ENCODE results near the gene TRABD2B. TPM values are rescaled to one million over a fixed set of nuclear protein-coding genes. Genes with fewer than 3 reads are reported as not detected.
A peak's percentile ranks its signal among the peaks of the same experiment; 100 is the strongest.

The TRABD2B gene
- total RNA-seq, 1 experiment from 2014 or later, result not detected

DNA sequence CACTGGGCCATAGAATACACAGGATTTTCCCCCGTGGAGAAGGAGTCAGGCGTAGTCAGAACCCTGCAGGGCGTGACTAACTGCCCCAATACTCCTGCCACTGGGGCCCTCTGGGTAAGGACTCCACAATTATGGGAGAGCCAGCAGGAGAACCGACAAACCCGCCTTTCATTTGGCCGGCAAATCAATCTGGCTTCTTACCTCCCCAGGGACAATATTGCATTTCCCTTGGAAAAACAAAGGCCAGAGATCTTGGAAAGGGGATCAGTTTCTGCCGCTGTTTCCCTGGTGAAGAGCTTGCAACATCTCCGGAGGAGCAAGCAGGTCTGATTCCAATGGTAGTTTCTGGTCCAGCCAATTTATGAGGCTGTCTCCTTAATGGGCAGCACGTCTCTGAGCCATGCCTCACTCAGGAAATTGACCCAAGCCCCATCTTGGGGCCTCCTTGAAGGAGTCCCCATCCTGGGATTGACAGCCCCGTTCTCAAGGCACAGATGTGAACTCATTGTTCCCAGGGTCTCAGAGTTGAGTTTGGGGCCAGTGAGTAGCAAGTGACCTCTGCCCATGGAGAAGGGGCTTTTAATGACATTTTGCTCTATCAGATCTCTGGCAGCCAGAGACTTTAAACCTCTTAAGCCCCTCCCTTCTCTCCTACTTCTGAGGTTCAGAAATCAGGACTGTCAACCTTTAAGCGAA lies 4.3 kb downstream of the TRABD2B start:
- DNase-seq (ENCODE audit: low read depth), result no peak

DNA sequence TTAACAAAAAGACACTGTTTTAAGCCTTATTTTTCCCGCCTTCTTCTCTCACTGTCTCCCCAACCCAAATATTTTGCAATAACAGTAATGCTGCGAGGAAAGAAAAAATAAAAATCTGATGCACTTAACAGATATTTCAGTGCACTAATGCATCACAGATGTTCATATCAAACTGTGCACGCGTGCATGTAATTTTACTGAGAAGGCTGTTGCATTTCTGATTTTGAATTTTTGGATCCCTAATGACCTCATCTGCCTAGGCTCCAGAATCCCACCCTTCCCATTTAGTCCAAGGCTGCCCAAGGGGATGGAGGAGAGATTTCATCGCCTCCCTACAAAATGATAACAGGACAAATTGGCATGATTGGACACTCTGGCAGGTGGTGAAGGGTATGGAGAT lies 5.5 kb downstream of the TRABD2B start:
- DNase-seq (ENCODE audit: low read depth), result no peak

DNA sequence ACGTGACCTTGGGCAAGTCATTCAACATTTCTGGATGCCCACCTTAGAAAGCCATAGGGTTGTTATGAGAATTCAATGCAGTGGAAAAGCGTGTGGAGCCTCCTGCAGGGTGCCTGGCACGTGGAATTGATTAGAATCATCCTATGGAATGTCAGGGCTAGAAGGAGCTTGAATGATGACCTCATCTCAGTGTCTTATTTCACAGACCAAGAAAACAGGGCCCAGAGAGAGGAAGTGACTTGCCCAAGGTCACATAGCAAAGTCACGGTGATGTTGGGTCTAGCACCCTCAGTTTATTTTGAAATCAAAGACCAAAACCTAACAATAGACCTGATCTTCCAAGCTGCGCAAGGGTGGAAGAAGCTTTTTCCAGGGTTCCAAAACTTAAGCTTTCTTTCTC lies 6.0 kb downstream of the TRABD2B start:
- DNase-seq (ENCODE audit: low read depth), result peak; percentile 62

DNA sequence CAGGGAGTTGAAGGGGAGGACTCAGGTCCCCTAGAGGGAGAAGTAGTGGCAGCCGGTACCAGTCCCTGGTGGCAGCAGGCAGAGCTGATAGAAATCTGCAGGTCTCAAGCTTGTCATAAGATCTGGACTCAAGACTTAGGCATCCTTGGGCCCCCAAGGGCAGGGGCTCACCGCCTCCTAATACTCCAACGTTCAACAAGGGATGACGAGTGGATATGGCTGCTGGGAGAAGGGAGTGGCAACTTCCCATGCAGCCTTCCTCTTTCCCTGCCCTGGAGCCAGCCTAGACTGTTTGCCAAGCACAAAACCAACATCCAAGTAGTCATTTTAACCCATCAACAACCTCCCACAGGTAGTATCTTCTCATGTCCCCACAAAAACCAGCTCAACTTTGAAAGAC lies 6.9 kb downstream of the TRABD2B start:
- DNase-seq (ENCODE audit: low read depth), result no peak

DNA sequence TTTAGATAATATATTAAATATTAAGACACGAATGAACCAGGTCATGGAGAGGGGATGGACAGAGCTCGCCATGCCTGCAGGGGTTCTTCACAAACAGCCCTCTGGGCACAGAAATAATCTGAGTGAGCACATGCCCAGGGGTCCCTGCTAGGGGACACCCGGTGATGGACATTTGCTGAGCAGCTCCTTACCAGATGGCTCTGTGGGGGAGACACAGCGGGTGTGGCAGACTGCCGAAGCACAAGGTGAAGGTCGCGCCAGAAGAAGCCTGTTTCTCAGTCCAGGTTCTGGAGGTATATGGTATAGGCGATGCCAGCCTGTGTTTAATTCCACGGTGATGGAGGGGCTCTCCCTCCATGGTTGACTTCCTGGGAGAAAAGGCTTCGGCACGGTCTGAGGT lies 9.6 kb downstream of the TRABD2B start:
- DNase-seq (ENCODE audit: low read depth), result no peak

DNA sequence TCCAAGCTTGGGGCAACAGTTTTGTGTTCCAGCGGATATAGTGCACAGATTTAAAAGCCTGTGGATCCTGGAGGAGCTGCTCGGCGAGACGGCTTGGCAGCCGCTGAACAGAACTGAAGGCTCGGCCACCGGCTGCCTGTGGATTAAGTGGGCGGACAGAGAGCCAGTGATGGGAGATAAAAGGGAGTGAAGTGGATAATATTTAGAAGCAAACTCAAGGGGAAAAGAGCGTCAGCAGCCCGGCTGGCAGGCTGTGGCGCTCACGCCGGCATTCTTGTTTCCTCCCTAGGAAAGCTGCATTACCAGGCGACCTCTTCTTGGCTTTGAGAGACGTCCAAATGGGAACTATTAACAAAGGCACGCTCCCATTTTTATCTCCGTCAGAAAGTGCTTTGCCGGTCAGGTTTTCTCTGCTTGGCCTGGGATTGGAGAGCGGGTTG lies 10.4 kb downstream of the TRABD2B start:
- DNase-seq (ENCODE audit: low read depth), result no peak

DNA sequence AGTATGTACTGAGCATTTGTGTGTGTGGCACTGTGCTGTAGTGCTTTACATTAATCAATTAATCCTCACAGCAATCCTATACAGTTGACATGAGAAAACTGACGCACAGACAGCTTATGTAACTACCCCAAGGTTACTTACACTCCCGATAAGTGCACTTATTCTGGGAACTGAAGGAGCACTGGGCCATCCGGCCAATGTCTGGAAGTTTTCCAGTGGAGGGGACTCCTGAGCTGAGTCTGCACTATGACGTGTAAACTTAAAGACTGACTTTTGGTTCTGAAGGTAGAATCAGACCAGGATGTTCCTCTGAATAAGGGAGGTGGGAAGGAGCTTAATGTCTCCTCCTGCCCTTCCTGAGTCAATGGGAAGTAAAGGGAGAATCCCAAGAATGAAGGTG lies 12.2 kb downstream of the TRABD2B start:
- no peak for DNase-seq (ENCODE audit: low read depth)

DNA sequence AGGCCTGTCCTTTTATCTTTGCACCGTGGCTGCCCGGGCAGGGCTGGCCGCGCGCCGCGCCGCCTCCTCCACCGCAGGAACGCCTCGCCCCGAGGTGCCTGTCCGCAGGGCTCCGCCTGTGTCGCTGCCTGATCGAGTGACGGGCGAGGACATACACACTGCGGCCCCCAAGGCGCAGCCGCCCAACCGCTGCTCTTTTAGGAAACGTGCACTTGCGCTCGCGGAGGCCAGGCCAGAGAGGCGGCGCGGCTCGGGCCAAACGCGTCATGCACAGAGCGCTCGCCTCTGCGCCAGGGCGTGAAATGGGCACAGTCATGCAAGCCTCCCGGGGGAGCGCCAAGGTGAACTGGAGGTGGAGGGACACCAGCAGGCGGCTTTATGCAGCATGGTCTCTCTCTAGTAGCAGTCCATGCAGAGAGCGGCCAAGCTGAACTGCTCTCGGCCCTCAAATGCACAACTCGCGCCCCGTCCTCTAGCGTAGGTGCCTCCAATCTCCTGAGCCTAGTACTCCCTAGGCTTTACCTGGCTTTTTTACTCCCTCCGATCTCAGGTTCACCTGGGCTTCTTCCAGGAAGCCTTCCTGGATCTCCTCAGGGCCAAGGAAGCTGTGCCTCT lies 12.9 kb downstream of the TRABD2B start:
- DNase-seq (ENCODE audit: low read depth), result no peak

DNA sequence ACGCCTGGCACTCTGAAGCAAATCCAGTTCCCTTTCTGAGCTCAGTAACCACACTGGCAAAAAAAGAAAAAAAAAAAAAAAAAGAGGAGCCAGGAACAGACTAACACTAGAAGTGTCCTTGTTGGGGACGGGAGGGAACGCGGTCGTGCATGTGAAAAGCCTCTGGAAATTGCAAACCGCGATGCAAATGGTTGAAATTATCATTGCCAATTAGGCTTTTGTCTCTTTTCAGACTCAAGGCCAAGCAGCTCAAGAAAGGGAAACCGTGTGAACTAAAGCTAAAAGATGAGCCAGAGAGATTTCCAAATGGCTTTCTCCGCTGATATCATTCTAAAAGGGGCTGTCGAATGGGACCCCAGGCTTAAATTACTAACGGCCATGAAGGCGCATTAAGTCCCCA lies 13.5 kb downstream of the TRABD2B start:
- DNase-seq (ENCODE audit: low read depth), result no peak

DNA sequence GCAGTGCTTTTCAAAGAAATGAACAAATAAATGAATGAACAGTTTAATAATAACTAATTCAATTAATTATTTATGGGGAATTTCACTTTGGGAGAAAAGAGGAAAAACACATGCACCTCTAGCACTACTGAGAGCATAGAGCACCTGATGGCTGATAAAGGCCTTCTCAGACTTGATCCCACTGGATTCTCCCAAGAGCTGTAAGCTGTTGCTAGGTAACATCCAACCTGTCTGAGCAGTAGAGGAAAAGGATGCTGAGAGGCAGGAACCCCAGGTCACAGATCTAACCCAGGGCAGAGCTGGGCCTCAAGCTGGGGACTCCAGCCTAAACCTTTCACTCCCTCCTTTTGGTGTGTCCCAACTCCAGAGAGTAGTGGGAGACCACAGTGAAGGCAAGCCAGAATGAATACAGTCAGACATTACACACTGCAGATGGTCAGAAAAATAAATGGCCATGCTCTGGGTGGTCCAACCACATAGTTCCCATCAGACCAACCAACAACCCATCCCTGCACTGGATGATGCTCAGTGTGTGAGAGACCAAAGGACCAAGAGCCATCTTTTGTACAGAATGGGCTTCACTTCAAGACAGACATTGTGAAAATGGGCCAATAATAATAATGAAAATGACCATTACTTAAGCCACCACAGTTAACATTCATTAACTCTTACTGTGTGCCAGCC lies 15.4 kb downstream of the TRABD2B start:
- DNase-seq (ENCODE audit: low read depth), result no peak

DNA sequence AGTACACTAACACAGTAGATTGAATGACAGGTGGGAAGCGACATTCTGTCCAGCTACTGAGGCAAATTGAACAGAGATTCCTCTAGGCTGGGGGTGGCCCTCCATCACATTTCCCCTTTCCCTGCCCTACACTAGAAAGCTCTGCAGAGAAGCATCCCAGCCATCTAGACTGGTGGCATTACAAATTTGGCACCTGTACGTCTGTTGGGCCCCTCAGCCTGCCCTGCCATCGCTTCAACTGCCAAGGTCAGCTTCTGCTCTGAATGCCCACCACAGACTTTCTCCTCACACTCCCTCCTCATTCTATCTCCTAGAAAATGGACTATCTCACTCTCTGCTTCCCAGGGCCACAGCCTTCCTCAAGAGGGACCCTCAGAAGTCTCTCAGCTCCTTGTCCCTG lies 16.7 kb downstream of the TRABD2B start:
- DNase-seq (ENCODE audit: low read depth), result no peak

DNA sequence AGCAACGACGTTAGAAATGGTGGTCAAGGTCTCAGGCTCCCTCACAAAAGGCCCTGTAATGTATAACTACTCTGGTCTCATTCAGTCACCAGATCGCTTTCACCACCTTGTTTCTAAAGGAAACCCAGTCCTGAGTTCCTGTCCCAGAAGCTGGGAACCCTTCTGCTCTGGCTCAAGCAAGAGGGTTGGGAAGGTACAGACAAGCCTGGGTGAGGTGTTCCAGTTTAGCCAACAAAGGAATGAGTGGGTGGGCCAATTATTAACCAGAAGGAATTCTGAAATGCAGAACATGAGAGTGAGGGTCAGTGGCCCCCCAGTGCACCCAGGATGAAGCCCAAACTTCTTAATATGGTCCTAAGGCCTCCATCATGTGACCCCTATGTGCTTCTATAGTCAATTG lies 17.5 kb downstream of the TRABD2B start:
- DNase-seq (ENCODE audit: low read depth), result no peak

DNA sequence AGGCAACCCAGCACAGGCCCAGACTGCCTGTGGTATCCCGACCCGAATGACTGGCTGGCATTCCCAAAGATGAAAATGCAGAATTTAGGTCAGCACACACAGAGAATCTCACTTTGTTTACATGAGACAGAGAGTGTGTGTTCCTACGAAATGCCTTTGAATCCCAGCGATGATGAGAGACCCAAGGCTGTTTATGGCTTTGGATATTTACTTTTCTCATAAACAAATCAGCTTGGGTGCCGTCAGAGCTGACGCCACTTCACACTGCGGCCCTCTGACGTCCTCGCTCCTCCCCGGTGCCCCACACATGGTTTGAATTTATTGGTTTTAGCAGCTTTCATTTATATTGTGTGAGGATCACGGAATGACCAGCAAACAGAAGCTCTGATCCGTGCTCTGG lies 18.7 kb downstream of the TRABD2B start:
- DNase-seq (ENCODE audit: low read depth), result no peak

DNA sequence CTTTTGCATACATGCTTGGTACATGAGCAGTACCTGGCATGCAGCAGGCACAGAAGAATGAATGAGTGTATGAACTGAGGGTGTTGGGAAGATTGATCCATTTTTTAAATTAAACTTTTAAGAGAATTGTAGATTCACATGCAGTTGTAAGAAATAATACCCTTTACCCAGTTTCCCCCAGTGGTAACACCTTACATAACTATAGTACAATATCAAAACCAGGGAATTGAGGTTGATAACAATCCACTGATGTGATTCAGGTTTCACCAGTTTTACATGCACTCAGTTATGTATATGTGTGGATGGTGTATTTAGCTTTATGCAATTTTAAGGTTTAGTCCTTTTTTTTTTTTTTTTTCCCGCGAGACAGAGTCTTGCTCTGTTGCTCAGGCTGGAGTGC lies 20.5 kb downstream of the TRABD2B start:
- no peak for DNase-seq (ENCODE audit: low read depth)

DNA sequence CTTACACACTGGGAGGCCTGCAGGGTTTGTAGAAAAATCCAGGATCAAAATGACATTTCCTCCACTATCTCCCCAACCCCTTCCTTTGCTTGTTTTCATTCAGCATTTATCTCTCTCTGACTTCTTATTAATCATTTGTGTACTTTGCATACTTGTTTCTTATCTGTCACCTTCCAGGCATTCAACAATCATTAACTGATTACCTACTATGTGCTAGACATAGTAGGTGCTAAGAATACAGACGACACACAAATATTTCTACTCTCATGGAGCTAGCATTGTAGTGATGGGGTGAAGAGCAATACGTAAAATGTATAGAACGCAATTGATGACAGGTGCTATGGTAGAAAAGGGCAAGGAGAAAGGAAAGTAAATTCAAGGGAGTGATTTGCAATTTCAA lies 20.9 kb downstream of the TRABD2B start:
- no peak for DNase-seq (ENCODE audit: low read depth)

DNA sequence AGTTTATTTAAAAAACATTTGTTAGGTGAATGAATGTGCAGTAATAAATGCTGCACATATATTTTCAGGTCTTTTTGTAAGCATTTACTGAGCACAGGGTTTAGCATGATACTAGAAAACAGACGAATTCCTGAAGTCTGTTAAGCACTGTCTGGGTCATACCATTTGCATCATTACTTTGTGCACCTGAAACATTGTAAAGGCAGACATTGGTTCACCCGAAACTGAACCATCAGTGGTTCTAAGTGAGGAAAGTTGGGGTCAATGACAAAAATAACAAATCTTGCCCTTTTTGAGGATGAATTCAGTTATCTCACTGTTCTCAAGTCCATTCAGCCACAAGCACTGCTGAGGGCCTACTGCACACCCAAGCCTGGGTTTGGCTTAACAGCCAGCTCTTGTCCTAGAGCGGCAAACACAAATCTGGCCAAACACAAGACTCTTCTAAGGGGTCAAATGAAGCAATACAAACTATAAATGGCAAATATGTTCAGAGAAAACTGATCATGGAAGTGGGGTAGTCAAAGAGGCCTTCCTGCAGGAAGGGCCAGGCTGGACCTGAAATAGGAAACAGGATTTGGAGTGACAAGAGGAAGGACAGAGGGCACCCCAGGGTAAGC lies 21.8 kb downstream of the TRABD2B start:
- DNase-seq (ENCODE audit: low read depth), result no peak

DNA sequence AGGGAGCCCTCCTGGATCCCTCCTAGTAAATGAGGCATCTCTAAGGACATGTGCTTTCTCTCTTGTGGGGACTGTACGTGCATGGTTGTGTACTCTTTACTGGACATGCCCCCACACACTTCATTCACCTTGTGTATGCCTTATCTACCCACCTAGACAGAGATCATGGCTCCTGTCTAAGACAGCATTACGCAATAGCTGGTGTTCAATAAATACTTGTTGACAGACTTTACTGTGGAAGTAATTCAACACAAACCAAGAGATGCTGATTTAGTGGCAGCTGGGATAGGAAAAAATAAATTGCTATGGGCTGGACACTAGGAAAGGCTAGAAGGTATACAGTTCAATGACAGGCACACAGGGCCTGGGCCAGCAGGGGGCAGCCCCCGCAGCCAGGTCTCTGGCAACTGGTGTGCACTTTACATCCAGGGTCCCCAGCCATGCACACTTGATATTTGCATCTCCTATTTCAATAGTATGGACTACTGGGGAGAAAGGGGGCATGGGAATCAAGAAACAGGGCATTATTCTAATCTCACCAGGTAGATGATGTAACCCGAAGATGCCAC lies 24.2 kb downstream of the TRABD2B start:
- DNase-seq (ENCODE audit: low read depth), result no peak

DNA sequence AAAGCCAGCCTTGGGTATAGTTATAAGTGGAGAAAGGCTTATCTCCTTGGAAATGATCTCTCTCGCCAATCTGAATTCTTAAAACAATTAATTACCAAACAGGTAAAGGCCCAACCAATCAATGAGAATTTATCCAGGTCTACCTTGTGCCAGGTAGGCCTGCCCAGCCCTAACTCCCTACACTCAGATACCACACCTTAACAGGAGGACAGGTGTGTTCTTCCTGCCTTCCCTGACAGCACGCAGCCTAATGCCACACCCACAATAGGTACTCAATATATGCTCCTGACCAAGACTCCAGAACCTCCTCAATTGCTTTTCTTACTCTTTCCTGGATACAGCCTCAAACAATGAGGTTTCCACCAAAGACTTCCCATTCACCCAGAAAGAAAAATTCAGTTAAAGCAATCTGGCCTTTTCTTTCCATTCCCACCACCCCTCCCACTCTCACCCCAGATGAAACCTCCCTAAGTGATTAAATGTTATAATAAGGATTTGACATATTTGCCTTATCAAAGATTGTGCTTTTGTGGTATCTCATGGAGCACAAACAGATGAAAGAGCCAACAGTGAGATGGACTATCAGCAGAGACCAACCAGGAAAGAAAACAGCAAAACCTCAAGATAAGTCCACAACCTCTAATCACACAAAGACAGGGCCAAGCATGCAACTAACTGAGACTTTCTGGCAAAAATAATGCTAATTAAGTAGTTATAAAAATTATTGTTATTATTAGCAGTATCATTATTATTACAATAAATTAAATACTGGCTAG lies 25.6 kb downstream of the TRABD2B start:
- DNase-seq (ENCODE audit: low read depth), result no peak

DNA sequence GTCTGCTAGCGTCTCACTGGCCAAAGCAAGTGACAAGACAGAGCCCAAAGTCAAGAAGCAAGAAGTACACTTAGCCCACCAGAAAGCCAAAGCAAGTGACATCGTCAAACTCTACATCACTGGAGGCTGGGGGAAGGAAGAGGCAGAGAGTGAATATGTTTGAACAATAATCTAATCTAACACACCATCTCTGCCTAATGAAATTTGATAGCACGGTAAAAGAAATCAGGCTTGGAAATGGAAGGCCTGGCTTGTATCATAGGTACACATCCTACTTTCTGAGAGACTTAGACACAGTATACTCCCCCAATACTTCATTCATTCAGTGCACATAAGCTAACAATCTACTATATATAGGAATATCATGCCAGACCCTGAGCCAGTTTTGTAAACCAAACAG lies 26.3 kb downstream of the TRABD2B start:
- DNase-seq (ENCODE audit: low read depth), result no peak

DNA sequence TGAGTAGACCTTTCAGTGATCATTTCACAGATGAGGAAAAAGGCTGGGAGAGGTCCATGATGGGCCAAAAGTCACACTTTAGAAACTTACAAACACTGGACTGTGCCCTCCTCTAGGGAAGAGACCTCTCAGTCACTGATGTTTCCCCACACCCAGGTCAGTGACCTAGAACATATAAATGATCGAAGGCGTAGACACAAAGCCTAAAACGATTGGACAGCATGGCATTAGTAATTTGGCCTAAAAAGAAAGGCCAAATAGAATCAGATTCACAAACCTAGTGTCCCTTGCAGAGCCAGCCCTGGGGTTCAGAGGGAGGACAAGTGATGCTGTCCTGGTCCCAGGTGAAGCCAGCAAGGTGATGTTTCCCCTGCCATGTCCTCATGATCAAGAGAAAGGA lies 27.7 kb downstream of the TRABD2B start:
- no peak for DNase-seq (ENCODE audit: low read depth)

DNA sequence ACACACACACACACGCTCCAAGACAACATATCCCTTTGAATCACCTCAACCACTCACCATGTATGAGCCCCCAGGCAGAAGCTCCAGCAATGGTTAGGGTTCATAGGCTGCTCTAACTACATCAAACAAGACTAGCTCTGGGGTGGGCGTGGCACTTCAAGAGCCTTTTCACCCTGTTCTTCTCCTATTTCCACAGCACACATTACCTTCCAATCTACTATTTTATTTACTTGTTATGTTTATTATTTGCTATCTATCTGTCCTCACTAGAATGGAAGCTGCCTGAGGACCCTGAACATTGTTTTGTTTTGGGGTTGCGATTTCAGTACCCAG lies 28.7 kb downstream of the TRABD2B start:
- DNase-seq (ENCODE audit: low read depth), result no peak
